Neural cell (in vitro differentiated cells): Measurements from ENCODE around the gene NLN. TPM values are rescaled to one million over a fixed set of nuclear protein-coding genes. Genes with fewer than 3 reads are reported as not detected.

Experiments
- H2AFZ ChIP-seq: fragments of 200-600, 300-800 bp; sonication (generic), shearing (Covaris generic); 2 replicates; pipeline ENCODE4 v1.6.0; 2014; ENCODE audit warnings: low read depth, mild to moderate bottlenecking, antibody characterized with exemption, low read length, moderate library complexity
- H3F3A ChIP-seq: fragments of 200-600 bp; shearing (Covaris generic); 2 replicates; pipeline ENCODE4 v1.6.1; 2016; ENCODE audit warnings: mild to moderate bottlenecking, moderate library complexity, mixed read lengths, antibody characterized with exemption, low read length; ENCODE audit not compliant: insufficient read depth, poor library complexity, severe bottlenecking
- H3K27ac ChIP-seq: fragments of 200-600, 300-800 bp; sonication (generic), shearing (Covaris generic); 2 replicates; pipeline ENCODE4 v1.5.1; 2014; ENCODE audit warnings: mild to moderate bottlenecking, low read length, moderate library complexity
- H3K27me3 ChIP-seq: fragments of 300-800, 200-600 bp; sonication (generic), shearing (Covaris generic); 2 replicates; pipeline ENCODE4 v1.6.0; 2014; ENCODE audit warnings: mild to moderate bottlenecking, low read depth, low read length, moderate library complexity; ENCODE audit not compliant: insufficient read depth
- H3K36me3 ChIP-seq: fragments of 300-800, 200-600 bp; sonication (generic), shearing (Covaris generic); 2 replicates; pipeline ENCODE4 v1.5.1; 2014; ENCODE audit warnings: mild to moderate bottlenecking, antibody characterized with exemption, low read length, moderate library complexity; ENCODE audit not compliant: insufficient read depth
- H3K4me2 ChIP-seq: fragments of 300-800, 200-600 bp; sonication (generic), shearing (Covaris generic); 2 replicates; pipeline ENCODE4 v1.6.0; 2014; ENCODE audit warnings: mild to moderate bottlenecking, low read length
- H3K4me3 ChIP-seq: fragments of 300-800, 200-600 bp; sonication (generic), shearing (Covaris generic); 2 replicates; pipeline ENCODE4 v1.5.1; 2014; ENCODE audit warnings: mild to moderate bottlenecking, low read length, moderate library complexity
- H3K79me2 ChIP-seq: fragments of 200-600 bp; shearing (Covaris generic); replicated peaks from 2 replicates; pipeline ENCODE4 v1.6.0; 2014; ENCODE audit warnings: mild to moderate bottlenecking, low read length, moderate library complexity; ENCODE audit not compliant: insufficient read depth
- H3K9ac ChIP-seq: fragments of 300-800, 200-600 bp; sonication (generic), shearing (Covaris generic); 2 replicates; pipeline ENCODE4 v1.6.1; 2016; ENCODE audit warnings: mild to moderate bottlenecking, low read length, mixed read lengths
- H3K9me2 ChIP-seq: fragments of 200-600 bp; shearing (Covaris generic); 2 replicates; pipeline ENCODE4 v1.6.1; 2016; ENCODE audit warnings: mild to moderate bottlenecking, low read length, mixed read lengths; ENCODE audit not compliant: insufficient read depth
- H3K9me3 ChIP-seq: fragments of 200-600, 300-800 bp; sonication (generic), shearing (Covaris generic); 2 replicates; pipeline ENCODE4 v1.6.1; 2016; ENCODE audit warnings: mild to moderate bottlenecking, mixed run types, low read length, moderate library complexity, mixed read lengths
- H4K20me1 ChIP-seq: fragments of 200-600 bp; shearing (Covaris generic); 2 replicates; pipeline ENCODE4 v1.6.1; 2016; ENCODE audit warnings: mild to moderate bottlenecking, mixed run types; ENCODE audit not compliant: insufficient read depth
- CTCF ChIP-seq: fragments of 450-650 bp; IDR thresholded peaks from 2 replicates; pipeline ENCODE4 v1.5.1; 2014; ENCODE audit warnings: antibody characterized with exemption, mild to moderate bottlenecking, moderate library complexity; ENCODE audit not compliant: poor library complexity, severe bottlenecking
- EP300 ChIP-seq: fragments of 450-650 bp; conservative IDR thresholded peaks from 2 replicates; pipeline ENCODE4 v1.6.1; 2014; ENCODE audit warnings: antibody characterized with exemption, mild to moderate bottlenecking, moderate library complexity; ENCODE audit not compliant: poor library complexity, severe bottlenecking
- EZH2 ChIP-seq: fragments of 200-600, 300-800 bp; shearing (Covaris generic), sonication (generic); IDR thresholded peaks from 2 replicates; pipeline ENCODE4 v1.6.1; 2014; ENCODE audit warnings: antibody characterized with exemption, low read length, borderline replicate concordance, mild to moderate bottlenecking; ENCODE audit not compliant: insufficient read depth, poor library complexity, severe bottlenecking
- MXI1 ChIP-seq: fragments of 450-650 bp; conservative IDR thresholded peaks from 2 replicates; pipeline ENCODE4 v1.6.1; 2014; ENCODE audit warnings: antibody characterized with exemption, mild to moderate bottlenecking; ENCODE audit not compliant: poor library complexity, severe bottlenecking
- POLR2AphosphoS5 ChIP-seq: IDR thresholded peaks from 2 replicates; pipeline ENCODE4 v1.6.1; 2012
- RAD21 ChIP-seq: fragments of 450-650 bp; conservative IDR thresholded peaks from 2 replicates; pipeline ENCODE4 v1.6.1; 2014; ENCODE audit warnings: antibody characterized with exemption, mild to moderate bottlenecking, moderate library complexity
- REST ChIP-seq: IDR thresholded peaks from 2 replicates; pipeline ENCODE4 v1.6.1; 2012; ENCODE audit warnings: borderline replicate concordance
- SMC3 ChIP-seq: fragments of 450-650 bp; conservative IDR thresholded peaks from 2 replicates; pipeline ENCODE4 v1.6.1; 2014; ENCODE audit warnings: antibody characterized with exemption, mild to moderate bottlenecking, moderate library complexity; ENCODE audit not compliant: poor library complexity
- TAF1 ChIP-seq: IDR thresholded peaks from 2 replicates; pipeline ENCODE4 v1.6.1; 2012; ENCODE audit warnings: low read depth
- polyA plus RNA-seq: library from polyadenylated mRNA; depleted of rRNA; stranded (reverse); fragments of >200 nt; gene quantifications from 2 replicates; pipeline ENCODE4 v1.2.3, GENCODE V29; 2014

The NLN gene
- polyA plus RNA-seq, 1 donor from 2014 or later = 18.7 TPM

GRCh38 chr5:65774346-65774745, 52.3 kb downstream of the NLN start:
- Histone ChIP-seq H2AFZ (no peak overlapping the region), H3K9ac (no peak overlapping the region), H3K4me2 (no peak overlapping the region), H4K20me1 (no peaks in the 10 kb centered on the region), H3K9me3 (no peaks in the 10 kb centered on the region), H3K27ac (no peak overlapping the region), H3K4me3 (no peak overlapping the region), H3K79me2 (no peaks in the 10 kb centered on the region), H3F3A (no peaks in the 10 kb centered on the region), H3K36me3 (no peaks in the 10 kb centered on the region), H3K9me2 (no peaks in the 10 kb centered on the region), H3K27me3 (no peaks in the 10 kb centered on the region)
- no peak for TF ChIP-seq EZH2
- TF ChIP-seq CTCF = no peak
- TF ChIP-seq SMC3 = no peak
- TF ChIP-seq POLR2AphosphoS5 = no peak
- TF ChIP-seq MXI1 = no peak
- TF ChIP-seq REST = no peak
- no peak for TF ChIP-seq TAF1

- no peaks in the 10 kb centered on the region for H3K27me3 ChIP-seq
- no peaks in the 10 kb centered on the region for H3K79me2 ChIP-seq
- TF ChIP-seq EP300 = no peak
- TF ChIP-seq CTCF = no peak
- TF ChIP-seq SMC3 = no peak
- no peak for TF ChIP-seq MXI1
- TF ChIP-seq RAD21 = no peak
- TF ChIP-seq POLR2AphosphoS5 = no peak
- no peaks in the 10 kb centered on the region for H4K20me1 ChIP-seq
- H3K9me3 ChIP-seq = no peaks in the 10 kb centered on the region
- H3F3A ChIP-seq = no peaks in the 10 kb centered on the region
- H2AFZ ChIP-seq = no peak overlapping the region
- no peak overlapping the region for H3K4me2 ChIP-seq
- H3K27ac ChIP-seq = no peak overlapping the region
- no peak overlapping the region for H3K9ac ChIP-seq
- H3K36me3 ChIP-seq = no peaks in the 10 kb centered on the region
- no peaks in the 10 kb centered on the region for H3K9me2 ChIP-seq
- H3K4me3 ChIP-seq = no peak overlapping the region
Observed at GRCh38 chr5:65775476-65775875, 53.5 kb downstream of the NLN start.
